MM.1S (cell line): ENCODE results near the gene TTK.

Experiments used
- DNase-seq: peaks from one replicate; pipeline ENCODE4 v3.0.0-alpha.2; 2015
- H2AFZ ChIP-seq: fragments of 300-600 bp; sonication (generic); 2 replicates; pipeline ENCODE4 v1.6.0; 2016; ENCODE audit warnings: antibody characterized with exemption, low read length
- H3F3A ChIP-seq: fragments of 300-600 bp; sonication (generic); 2 replicates; pipeline ENCODE4 v1.6.1; 2016; ENCODE audit warnings: mild to moderate bottlenecking, antibody characterized with exemption, low read length, moderate library complexity, mixed read lengths; ENCODE audit not compliant: insufficient read depth
- H3K27ac ChIP-seq: fragments of 300-600 bp; sonication (generic); 2 replicates; pipeline ENCODE4 v1.5.1; 2016; ENCODE audit warnings: mild to moderate bottlenecking, low read length
- H3K27me3 ChIP-seq: fragments of 300-600 bp; sonication (generic); replicated peaks from 2 replicates; pipeline ENCODE4 v1.6.0; 2016; ENCODE audit warnings: low read length; ENCODE audit not compliant: insufficient read depth
- H3K36me3 ChIP-seq: fragments of 300-600 bp; sonication (generic); replicated peaks from 2 replicates; pipeline ENCODE4 v1.6.1; 2016; ENCODE audit warnings: mild to moderate bottlenecking, low read length, mixed read lengths; ENCODE audit not compliant: insufficient read depth
- H3K4me1 ChIP-seq: fragments of 300-600 bp; sonication (generic); 2 replicates; pipeline ENCODE4 v1.6.1; 2016; ENCODE audit warnings: low read length, mixed read lengths
- H3K4me2 ChIP-seq: fragments of 300-600 bp; sonication (generic); 2 replicates; pipeline ENCODE4 v1.6.0; 2016; ENCODE audit warnings: low read depth, low read length
- H3K4me3 ChIP-seq: fragments of 300-600 bp; sonication (generic); 2 replicates; pipeline ENCODE4 v1.5.1; 2016; ENCODE audit warnings: low read length, mixed read lengths
- H3K79me2 ChIP-seq: fragments of 300-600 bp; sonication (generic); 2 replicates; pipeline ENCODE4 v1.6.1; 2016; ENCODE audit warnings: mixed run types, low read length, mixed read lengths
- H3K9ac ChIP-seq: fragments of 300-600 bp; sonication (generic); 2 replicates; pipeline ENCODE4 v1.6.1; 2016; ENCODE audit warnings: low read length, mixed read lengths
- H3K9me2 ChIP-seq: fragments of 300-600 bp; sonication (generic); replicated peaks from 2 replicates; pipeline ENCODE4 v1.6.1; 2016; ENCODE audit warnings: mild to moderate bottlenecking, low read length, mixed read lengths; ENCODE audit not compliant: insufficient read depth
- H3K9me3 ChIP-seq: fragments of 300-600 bp; sonication (generic); replicated peaks from 2 replicates; pipeline ENCODE4 v1.6.1; 2016; ENCODE audit warnings: mild to moderate bottlenecking, low read length, mixed read lengths; ENCODE audit not compliant: insufficient read depth
- H4K20me1 ChIP-seq: fragments of 300-600 bp; sonication (generic); 2 replicates; pipeline ENCODE4 v1.6.1; 2016; ENCODE audit warnings: mild to moderate bottlenecking, low read length, moderate library complexity, mixed read lengths; ENCODE audit not compliant: insufficient read depth
- EZH2 ChIP-seq: fragments of 300-600 bp; sonication (generic); optimal IDR thresholded peaks from 2 replicates; pipeline ENCODE3; 2017; ENCODE audit warnings: low read depth, mild to moderate bottlenecking, antibody characterized with exemption, low read length, mixed read lengths
- EZH2phosphoT487 ChIP-seq: fragments of 300-600 bp; sonication (generic); IDR thresholded peaks from 2 replicates; pipeline ENCODE4 v1.6.1; 2018; ENCODE audit warnings: antibody characterized with exemption, low read length
- TF ChIP-seq, protein P1 (sequence below): fragments of 300-600 bp; sonication (generic); IDR thresholded peaks from 2 replicates; pipeline ENCODE4 v1.5.1; 2016; ENCODE audit warnings: antibody characterized with exemption, low read length, mixed read lengths

Gene TTK

GRCh38 chr6:79993012-79993910 lies 11.2 kb upstream of the TTK start:
- H3K27ac ChIP-seq: no peak overlapping the region
- no peak overlapping the region for H3K4me2 ChIP-seq
- H3K79me2 ChIP-seq: no peaks in the 10 kb centered on the region
- H3K36me3 ChIP-seq: no peaks in the 10 kb centered on the region
- no peak overlapping the region for H3K4me3 ChIP-seq
- H3K9me2 ChIP-seq: no peaks in the 10 kb centered on the region
- H3K9ac ChIP-seq: no peak overlapping the region
- H4K20me1 ChIP-seq: no peaks in the 10 kb centered on the region
- H3F3A ChIP-seq: no peaks in the 10 kb centered on the region
- H3K4me1 ChIP-seq: no peaks in the 10 kb centered on the region
- no peaks in the 10 kb centered on the region for H3K9me3 ChIP-seq
- H2AFZ ChIP-seq: no peak overlapping the region
- TF ChIP-seq EZH2 (no peak), EZH2phosphoT487 (no peak)
- TF ChIP-seq, protein P1, sequence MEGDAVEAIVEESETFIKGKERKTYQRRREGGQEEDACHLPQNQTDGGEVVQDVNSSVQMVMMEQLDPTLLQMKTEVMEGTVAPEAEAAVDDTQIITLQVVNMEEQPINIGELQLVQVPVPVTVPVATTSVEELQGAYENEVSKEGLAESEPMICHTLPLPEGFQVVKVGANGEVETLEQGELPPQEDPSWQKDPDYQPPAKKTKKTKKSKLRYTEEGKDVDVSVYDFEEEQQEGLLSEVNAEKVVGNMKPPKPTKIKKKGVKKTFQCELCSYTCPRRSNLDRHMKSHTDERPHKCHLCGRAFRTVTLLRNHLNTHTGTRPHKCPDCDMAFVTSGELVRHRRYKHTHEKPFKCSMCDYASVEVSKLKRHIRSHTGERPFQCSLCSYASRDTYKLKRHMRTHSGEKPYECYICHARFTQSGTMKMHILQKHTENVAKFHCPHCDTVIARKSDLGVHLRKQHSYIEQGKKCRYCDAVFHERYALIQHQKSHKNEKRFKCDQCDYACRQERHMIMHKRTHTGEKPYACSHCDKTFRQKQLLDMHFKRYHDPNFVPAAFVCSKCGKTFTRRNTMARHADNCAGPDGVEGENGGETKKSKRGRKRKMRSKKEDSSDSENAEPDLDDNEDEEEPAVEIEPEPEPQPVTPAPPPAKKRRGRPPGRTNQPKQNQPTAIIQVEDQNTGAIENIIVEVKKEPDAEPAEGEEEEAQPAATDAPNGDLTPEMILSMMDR: no peak
- H3K27me3 ChIP-seq: no peaks in the 10 kb centered on the region
- no peak for DNase-seq

DNA sequence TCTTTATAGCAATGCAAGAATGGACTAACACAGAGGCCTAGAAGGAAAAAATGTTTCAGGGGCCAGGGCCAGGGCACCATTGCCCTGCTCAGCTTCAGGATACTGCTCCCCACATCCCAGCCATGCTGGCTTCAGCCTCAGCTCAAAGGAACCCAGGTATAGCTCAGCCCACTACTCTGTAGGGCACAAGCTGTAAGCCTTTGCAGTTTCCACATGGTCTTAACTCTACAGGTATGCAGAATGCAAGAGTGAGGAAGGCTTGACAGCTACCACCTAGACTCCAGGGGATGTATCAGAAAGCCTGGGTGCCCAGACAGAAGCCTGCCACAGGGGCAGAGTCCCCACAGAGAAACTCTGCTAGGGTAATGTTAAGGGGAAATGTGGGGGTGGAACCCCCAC lies 10.5 kb upstream of the TTK start:
- no peaks in the 10 kb centered on the region for H3F3A ChIP-seq
- TF ChIP-seq, protein P1: no peak
- TF ChIP-seq EZH2 (no peak), EZH2phosphoT487 (no peak)
- H2AFZ ChIP-seq: no peak overlapping the region
- no peaks in the 10 kb centered on the region for H3K36me3 ChIP-seq
- no peak overlapping the region for H3K9ac ChIP-seq
- H3K27ac ChIP-seq: no peak overlapping the region
- no peak overlapping the region for H3K4me3 ChIP-seq
- H3K9me3 ChIP-seq: no peaks in the 10 kb centered on the region
- H3K4me1 ChIP-seq: no peaks in the 10 kb centered on the region
- H3K79me2 ChIP-seq: no peaks in the 10 kb centered on the region
- H3K27me3 ChIP-seq: no peaks in the 10 kb centered on the region
- no peaks in the 10 kb centered on the region for H4K20me1 ChIP-seq
- H3K9me2 ChIP-seq: no peaks in the 10 kb centered on the region
- no peak overlapping the region for H3K4me2 ChIP-seq
- DNase-seq: no peak

GRCh38 chr6:79997728-79998127 lies 6.7 kb upstream of the TTK start:
- TF ChIP-seq EZH2 (no peak), EZH2phosphoT487 (no peak)
- TF ChIP-seq, protein P1: no peak
- Histone ChIP-seq H3K4me2 (no peak overlapping the region), H3K4me1 (no peaks in the 10 kb centered on the region), H3K4me3 (no peak overlapping the region), H3K27me3 (no peaks in the 10 kb centered on the region), H3K9me2 (no peaks in the 10 kb centered on the region), H3K27ac (no peak overlapping the region), H3K9ac (no peak overlapping the region), H3K9me3 (no peaks in the 10 kb centered on the region), H4K20me1 (no peaks in the 10 kb centered on the region), H3K79me2 (no peaks in the 10 kb centered on the region), H3F3A (no peaks in the 10 kb centered on the region), H2AFZ (no peak overlapping the region), H3K36me3 (no peaks in the 10 kb centered on the region)
- DNase-seq: no peak
